Measurements from ENCODE around the gene TRNT1.

DNA sequence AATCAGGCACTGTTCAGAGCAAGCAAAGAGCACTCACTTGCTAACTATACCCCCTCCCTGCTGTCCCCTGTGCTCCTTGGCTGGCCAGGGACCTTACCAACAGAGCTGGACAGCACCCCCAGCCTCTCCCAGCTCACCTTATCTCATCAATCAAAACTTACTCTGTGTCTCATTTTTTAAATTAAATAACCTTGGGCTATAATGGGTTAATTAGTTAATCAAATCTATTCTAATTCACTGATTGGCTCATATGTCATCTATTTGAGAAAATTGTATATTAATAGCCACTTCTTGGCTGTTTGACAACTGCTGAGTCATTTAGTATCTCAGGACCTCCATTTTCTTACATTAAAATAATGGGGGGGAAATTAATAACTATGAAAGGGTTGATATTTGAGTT is 39.5 kb upstream of the TRNT1 start:
- TF ChIP-seq POLR2A (IDR thresholded peaks at IDR 0.05): no peak
- TF ChIP-seq, protein P1, sequence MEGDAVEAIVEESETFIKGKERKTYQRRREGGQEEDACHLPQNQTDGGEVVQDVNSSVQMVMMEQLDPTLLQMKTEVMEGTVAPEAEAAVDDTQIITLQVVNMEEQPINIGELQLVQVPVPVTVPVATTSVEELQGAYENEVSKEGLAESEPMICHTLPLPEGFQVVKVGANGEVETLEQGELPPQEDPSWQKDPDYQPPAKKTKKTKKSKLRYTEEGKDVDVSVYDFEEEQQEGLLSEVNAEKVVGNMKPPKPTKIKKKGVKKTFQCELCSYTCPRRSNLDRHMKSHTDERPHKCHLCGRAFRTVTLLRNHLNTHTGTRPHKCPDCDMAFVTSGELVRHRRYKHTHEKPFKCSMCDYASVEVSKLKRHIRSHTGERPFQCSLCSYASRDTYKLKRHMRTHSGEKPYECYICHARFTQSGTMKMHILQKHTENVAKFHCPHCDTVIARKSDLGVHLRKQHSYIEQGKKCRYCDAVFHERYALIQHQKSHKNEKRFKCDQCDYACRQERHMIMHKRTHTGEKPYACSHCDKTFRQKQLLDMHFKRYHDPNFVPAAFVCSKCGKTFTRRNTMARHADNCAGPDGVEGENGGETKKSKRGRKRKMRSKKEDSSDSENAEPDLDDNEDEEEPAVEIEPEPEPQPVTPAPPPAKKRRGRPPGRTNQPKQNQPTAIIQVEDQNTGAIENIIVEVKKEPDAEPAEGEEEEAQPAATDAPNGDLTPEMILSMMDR (IDR thresholded peaks at IDR 0.05): no peak
